Fibroblast of gingiva (primary cell): ENCODE results near the gene NRSN1.

Source experiments
- DNase-seq: peaks from one replicate; pipeline ENCODE4 v3.0.0-alpha.2; 2011; ENCODE audit warnings: low read depth

NRSN1 gene, protein sequence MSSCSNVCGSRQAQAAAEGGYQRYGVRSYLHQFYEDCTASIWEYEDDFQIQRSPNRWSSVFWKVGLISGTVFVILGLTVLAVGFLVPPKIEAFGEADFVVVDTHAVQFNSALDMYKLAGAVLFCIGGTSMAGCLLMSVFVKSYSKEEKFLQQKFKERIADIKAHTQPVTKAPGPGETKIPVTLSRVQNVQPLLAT

GRCh38 chr6:24125980-24126379 is at the start of gene NRSN1:
TSS of gene NRSN1 (plus strand) at chr6:24126215. CDS start at chr6:24134328, 8,113 bp downstream.
- DNase-seq = no peak

- no peak for DNase-seq
These were observed 47.8 kb upstream of the NRSN1 start for GRCh38 chr6:24078200-24078599.

DNA sequence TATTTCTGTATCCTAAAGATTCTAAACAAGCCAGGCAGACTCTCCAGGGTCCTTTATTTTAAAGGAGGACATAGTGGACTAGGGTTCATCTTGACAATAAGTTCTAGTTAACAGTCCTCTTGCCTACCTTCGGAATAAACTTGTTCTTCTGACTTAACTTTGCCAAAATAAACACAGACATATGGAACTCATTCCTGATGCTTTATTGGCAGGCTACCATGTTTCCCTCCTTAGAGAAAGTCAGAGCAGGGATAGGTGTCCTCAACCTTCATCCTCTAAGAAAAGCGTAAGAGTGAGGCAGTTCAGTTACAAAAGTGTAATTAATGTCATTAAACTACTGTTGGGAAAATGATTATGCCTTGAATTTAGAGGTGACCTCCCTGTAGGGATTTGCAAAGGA is 46.9 kb upstream of the NRSN1 start:
- DNase-seq = no peak

DNA sequence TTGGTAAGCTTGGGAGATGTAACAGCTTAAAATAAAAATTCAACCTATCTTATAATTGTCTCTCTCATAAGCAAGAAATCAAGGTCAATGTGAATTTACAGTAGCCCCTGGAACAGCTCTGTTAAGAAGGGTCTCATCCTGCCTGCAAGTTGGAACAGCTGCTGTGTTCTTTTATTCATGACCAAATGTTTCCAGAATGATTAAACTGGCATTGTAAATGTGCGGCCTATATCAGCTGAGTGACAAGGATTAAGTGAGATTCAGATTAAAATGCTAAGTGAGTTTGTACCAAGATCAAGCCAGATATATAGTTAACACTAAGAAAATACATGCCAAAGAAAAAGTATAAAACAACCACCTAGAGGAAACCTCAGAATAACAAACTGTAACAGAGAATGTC is 45.3 kb upstream of the NRSN1 start:
- DNase-seq = no peak

GRCh38 chr6:24089736-24090135 is 36.3 kb upstream of the NRSN1 start:
- DNase-seq = no peak

- DNase-seq = no peak
These were observed 33.6 kb upstream of the NRSN1 start for GRCh38 chr6:24092407-24092806.

DNA sequence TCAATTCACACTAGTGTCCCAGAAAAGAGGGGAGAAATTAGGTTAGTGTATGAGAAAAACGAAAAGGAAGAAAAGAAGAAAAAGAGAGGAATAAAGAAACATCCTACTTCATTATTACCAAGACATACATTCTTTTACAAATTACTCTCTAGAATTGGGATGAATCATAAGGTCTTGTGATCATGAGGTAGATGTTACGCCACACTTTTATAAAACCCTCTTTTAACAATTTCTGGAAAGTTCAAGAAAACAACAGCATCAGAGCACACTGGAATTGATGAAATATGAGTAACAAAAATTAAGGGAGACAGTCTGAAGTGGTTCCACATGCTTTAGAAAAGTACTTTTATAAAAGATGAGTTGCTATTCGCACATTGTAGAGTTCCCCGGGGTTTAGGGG is 32.6 kb upstream of the NRSN1 start:
- no peak for DNase-seq

DNA sequence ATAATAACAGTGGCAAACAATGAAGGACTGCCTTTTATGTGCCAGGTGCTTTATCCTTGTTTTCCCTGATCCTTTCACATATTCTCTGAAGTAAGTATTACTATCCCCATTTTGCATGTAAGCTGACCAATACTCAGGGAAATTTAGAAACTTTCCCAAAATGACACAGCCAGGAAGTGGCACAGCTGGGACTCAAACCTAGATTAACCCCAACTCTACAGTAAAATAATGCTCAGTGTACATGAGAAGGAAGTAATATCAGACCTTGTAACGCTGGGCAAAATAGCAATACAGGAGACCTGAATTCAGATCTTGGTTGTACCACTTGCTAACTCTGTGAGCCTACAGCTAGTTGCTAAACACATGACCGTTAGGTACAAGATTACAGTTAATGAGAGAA is 26.8 kb upstream of the NRSN1 start:
- DNase-seq = no peak

DNA sequence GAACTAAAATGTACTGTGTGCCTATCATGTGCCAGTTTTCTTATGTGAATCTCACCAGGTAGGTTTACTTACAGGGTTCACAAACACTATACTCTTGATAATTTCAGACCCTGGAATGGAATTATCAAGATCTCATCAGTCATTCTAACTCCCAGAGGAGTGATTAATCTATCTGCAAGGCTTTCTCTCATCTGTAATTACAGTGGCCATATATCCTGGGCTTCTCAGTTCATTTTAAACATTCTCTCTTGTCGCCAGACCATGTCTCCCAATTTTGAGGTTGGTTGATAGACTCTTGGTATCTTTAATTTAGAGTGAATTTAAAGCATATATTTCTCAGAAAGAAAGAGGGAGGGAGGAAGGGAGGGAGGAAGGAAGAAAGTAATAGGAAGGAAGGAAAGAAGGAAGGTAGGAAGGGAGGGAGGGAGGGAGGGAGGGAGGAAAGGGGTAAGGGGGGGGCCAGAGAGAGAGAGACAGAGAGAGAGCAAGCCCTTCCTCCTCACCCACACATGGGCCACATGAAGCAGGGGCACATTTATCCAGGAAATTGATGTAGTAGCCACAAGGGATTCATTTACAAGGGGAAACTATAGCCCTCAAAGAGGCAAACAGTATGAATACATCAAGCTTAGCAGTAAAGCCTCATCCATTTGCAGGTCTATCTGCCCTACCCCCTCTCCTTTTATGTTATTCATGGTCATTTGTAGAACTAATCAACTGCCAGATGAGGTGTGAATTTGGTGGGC is 25.8 kb upstream of the NRSN1 start:
- no peak for DNase-seq

DNA sequence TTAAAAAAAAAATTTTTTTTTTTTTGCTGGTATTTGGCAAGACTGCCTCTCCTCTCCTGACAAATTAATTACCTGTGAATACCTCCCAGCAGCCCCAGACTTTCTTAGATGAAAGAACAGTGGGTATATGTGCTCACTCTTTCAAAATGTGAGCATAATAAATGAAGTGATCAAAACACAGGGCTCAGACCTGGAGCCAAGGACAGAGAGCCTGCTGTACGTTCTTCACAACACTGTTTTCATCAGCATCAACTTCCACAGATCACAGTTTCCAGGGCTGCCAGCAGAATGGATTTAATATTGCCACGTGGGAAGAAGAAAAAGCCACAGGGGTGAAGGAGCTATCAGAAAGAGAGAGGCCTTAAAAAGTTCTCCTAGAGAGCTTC is 25.3 kb upstream of the NRSN1 start:
- no peak for DNase-seq

GRCh38 chr6:24105191-24105590 is 20.8 kb upstream of the NRSN1 start:
- no peak for DNase-seq

- DNase-seq = no peak
These were observed 19.7 kb upstream of the NRSN1 start for GRCh38 chr6:24106291-24106690.

DNA sequence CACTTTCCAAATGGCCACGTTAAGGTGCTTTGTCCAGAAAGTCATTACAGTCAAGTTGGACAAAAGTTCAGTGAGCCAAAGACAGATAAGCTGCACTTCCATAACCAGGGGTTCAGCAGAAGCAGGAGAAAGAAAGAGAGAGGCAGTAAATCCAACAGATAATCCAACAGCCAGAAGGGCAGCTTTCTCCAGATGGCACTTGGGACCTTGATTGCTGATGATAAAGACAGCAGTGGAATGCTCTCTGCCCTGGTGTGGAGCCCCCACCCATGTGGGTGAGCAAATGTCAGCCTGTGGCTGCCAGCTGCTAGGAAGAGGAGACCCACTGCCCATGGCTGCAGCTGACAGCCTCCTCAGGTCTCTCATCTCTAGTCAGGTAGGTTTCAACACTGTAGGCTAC is 18.7 kb upstream of the NRSN1 start:
- no peak for DNase-seq

DNA sequence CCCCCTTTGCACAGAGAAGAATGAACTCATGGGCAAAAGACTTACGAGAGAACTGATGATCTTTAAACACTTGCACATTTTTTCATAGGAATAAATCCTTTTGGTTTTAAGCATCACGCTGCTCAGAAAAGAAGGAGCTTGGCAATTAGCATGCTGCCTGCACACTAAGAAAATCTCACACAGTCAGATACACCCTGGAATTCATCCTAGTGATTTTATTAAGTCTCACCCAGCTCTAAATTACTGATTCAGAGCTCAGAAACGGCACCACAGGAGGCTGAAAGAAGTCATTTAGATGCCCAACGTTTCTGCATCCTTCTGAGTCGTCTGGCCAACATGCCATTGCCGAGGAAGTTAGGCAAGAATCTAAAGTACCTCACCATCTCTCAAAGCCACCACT is 18.0 kb upstream of the NRSN1 start:
- no peak for DNase-seq

- DNase-seq = no peak
These were observed 15.6 kb upstream of the NRSN1 start for GRCh38 chr6:24110417-24110816.

DNA sequence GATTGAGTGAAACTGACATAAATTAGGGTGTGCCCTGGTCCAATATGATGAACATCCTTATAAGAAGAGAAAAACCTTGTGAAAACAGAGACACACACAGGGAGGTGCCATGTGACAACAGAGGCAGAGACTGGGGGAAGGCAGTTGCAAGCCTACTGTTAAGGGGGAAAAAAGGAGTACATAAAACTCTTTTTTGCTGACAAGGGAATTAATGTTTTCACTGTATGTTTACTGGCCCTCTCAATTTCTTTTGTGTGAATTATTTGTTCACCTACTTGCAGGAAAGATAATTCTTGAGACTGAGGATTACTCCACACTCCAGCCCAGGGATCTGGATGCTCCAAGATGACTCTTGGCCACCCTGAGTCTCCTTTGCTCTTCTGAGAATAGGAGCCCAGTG is 12.1 kb upstream of the NRSN1 start:
- DNase-seq = no peak

GRCh38 chr6:24117021-24117420 is 9.0 kb upstream of the NRSN1 start:
- DNase-seq = no peak

- DNase-seq = no peak
These were observed 3.9 kb upstream of the NRSN1 start for GRCh38 chr6:24122139-24122538.

GRCh38 chr6:24126586-24127192 is 674 bp downstream of the NRSN1 start:
- peak; percentile 24 for DNase-seq

DNA sequence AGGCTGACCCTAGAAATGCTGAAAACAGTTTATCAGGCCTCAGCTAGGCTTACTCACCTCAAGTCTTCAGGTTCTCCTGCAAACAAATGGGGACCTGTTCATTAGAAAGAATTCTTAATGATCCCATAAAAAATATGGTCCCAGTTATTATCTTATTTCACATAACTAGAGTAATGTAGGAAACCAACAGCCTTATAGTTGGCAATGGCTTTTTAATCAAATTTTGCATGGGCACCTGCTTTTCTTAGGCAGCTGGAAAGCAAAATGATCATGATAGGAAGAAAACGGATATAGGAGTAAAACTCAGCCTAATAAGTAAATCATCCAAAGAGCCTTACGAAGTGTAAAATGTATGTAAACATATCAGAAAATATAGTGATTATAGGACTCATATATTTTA is 1.3 kb downstream of the NRSN1 start:
- no peak for DNase-seq

- no peak for DNase-seq
These were observed 5.7 kb downstream of the NRSN1 start for GRCh38 chr6:24131751-24132150.

- no peak for DNase-seq
These were observed 13.1 kb downstream of the NRSN1 start for GRCh38 chr6:24139080-24139479.

DNA sequence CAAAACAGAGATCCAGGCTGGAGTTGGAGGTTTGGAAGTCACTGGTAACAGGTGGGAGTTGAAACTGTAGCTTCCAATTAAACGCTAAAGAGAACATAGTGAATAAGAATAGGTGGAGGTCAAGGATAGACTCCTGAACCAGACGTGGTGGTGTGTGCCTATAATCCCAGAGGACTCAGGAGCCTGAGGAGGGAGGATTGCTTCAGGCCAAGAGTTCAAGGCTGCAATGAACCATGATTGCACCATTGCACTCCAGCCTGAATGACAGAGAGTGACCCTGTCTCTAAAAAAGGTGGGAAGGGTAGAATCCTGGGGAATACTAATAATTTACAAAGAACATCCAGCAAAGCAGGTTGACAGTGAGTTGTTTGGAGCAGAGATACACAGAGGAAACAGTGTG is 13.6 kb downstream of the NRSN1 start:
- no peak for DNase-seq

DNA sequence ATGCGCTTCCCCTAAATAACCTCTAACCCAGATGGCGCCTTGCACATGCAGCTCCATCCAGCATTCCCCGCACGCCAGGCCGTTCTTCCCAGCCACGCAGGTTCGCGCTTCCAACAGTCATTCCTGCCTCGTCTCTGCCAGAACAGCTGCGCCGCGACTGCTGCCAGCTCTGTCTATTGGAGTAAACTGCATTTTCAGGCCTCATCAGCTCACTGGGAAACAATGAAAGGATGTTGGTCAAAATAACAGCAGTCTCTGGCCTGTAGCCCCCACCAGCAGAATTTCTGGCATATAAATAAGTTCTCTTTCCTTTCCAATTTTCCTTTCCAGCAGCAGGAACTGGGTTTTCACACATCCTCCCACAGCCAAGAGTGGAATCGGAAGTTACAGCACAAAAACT is 14.6 kb downstream of the NRSN1 start:
- DNase-seq = no peak
